GM23248 (cell line): ENCODE data around the gene AUP1. TPM values are rescaled to one million over a fixed set of nuclear protein-coding genes. Genes with fewer than 3 reads are reported as not detected.
A peak's percentile ranks its signal among the peaks of the same experiment; 100 is the strongest.

Experiments
- DNase-seq: peaks from one replicate; pipeline ENCODE4 v3.0.0-alpha.2; 2015
- H2AFZ ChIP-seq: fragments of 200-600 bp; sonication (generic); 2 replicates; pipeline ENCODE4 v1.6.1; 2016; ENCODE audit warnings: antibody characterized with exemption
- H3F3A ChIP-seq: fragments of 200-600 bp; sonication (generic); 2 replicates; pipeline ENCODE4 v1.6.1; 2016; ENCODE audit warnings: mild to moderate bottlenecking, antibody characterized with exemption, mixed run types; ENCODE audit not compliant: insufficient read depth
- H3K27ac ChIP-seq: fragments of 200-600 bp; sonication (generic); 2 replicates; pipeline ENCODE4 v1.5.1; 2016; ENCODE audit warnings: mild to moderate bottlenecking
- H3K27me3 ChIP-seq: fragments of 200-600 bp; sonication (generic); replicated peaks from 2 replicates; pipeline ENCODE4 v1.6.1; 2016; ENCODE audit warnings: mild to moderate bottlenecking; ENCODE audit not compliant: insufficient read depth
- H3K36me3 ChIP-seq: fragments of 200-600 bp; sonication (generic); 2 replicates; pipeline ENCODE4 v1.6.1; 2016; ENCODE audit warnings: low read depth, mild to moderate bottlenecking
- H3K4me1 ChIP-seq: fragments of 200-600 bp; sonication (generic); 2 replicates; pipeline ENCODE4 v1.6.1; 2016; ENCODE audit warnings: mild to moderate bottlenecking; ENCODE audit not compliant: insufficient read depth
- H3K4me2 ChIP-seq: fragments of 200-600 bp; sonication (generic); one replicate; pipeline ENCODE4 v1.6.1; 2016; ENCODE audit warnings: mild to moderate bottlenecking; ENCODE audit not compliant: unreplicated experiment
- H3K4me3 ChIP-seq: fragments of 200-600 bp; sonication (generic); 2 replicates; pipeline ENCODE4 v1.5.1; 2016; ENCODE audit warnings: mild to moderate bottlenecking
- H3K79me2 ChIP-seq: fragments of 200-600 bp; sonication (generic); 2 replicates; pipeline ENCODE4 v1.6.1; 2016; ENCODE audit warnings: mild to moderate bottlenecking; ENCODE audit not compliant: insufficient read depth
- H3K9ac ChIP-seq: fragments of 200-600 bp; sonication (generic); 2 replicates; pipeline ENCODE4 v1.6.1; 2016; ENCODE audit warnings: mild to moderate bottlenecking
- H3K9me2 ChIP-seq: fragments of 200-600 bp; sonication (generic); 2 replicates; pipeline ENCODE4 v1.6.1; 2016; ENCODE audit warnings: mixed run types, mild to moderate bottlenecking, moderate library complexity; ENCODE audit not compliant: insufficient read depth
- H3K9me3 ChIP-seq: fragments of 200-600 bp; sonication (generic); one replicate; pipeline ENCODE4 v1.6.1; 2017; ENCODE audit warnings: low read depth
- H4K20me1 ChIP-seq: fragments of 200-600 bp; sonication (generic); 2 replicates; pipeline ENCODE4 v1.6.0; 2016; ENCODE audit not compliant: insufficient read depth
- EZH2 ChIP-seq: fragments of 200-600 bp; sonication (generic); IDR thresholded peaks from 2 replicates; pipeline ENCODE4 v1.6.1; 2018; ENCODE audit warnings: antibody characterized with exemption, mild to moderate bottlenecking; ENCODE audit not compliant: insufficient read depth, poor library complexity, severe bottlenecking
- EZH2phosphoT487 ChIP-seq: fragments of 200-600 bp; sonication (generic); IDR thresholded peaks from 2 replicates; pipeline ENCODE4 v1.6.1; 2018; ENCODE audit warnings: antibody characterized with exemption, moderate library complexity, mild to moderate bottlenecking, low read depth; ENCODE audit not compliant: insufficient read depth
- WGBS, 2 experiments: methylation state at CpG; one replicate each; pipeline ENCODE4 v1.1.6; 2015 to 2017; ENCODE audit warnings: low lambda C conversion rate in 2 of 2, low coverage in 1 of 2; ENCODE audit errors: missing lambda C conversion rate in 2 of 2; 5-methylcytosine and 5-hydroxymethylcytosine counted together
- in situ Hi-C: fragments of 300-500 bp; cut with MboI; formaldehyde crosslinking; loops from 2 replicates; pipeline ENCODE4 v1.15.0; 2020
- polyA plus RNA-seq: library from polyadenylated mRNA; unstranded; fragments of >200 nt; fragmentation: Nextera tagmentation; extraction: Ambion mirVana; gene quantifications from 2 replicates; pipeline ENCODE4 v1.2.1, GENCODE V29; 2016
- total RNA-seq: library from RNA; depleted of rRNA; stranded (reverse); fragments of >200 nt; shearing (Covaris generic); gene quantifications from 2 replicates; pipeline ENCODE4 v1.2.3, GENCODE V29; 2014

AUP1 gene
- total and polyA plus RNA-seq, 2 experiments from 2014 or later = 119 to 122 TPM

GRCh38 chr2:74548285-74548899 lies 18.9 kb upstream of the AUP1 start:
- peaks cover 32% of the 10 kb centered on the region for H3K4me1 ChIP-seq
- H3F3A ChIP-seq = peaks cover 15% of the 10 kb centered on the region; the same call in 1 of the 2 replicates
- no peaks in the 10 kb centered on the region for H3K36me3 ChIP-seq
- no peaks in the 10 kb centered on the region for H3K9me2 ChIP-seq
- H3K79me2 ChIP-seq = peaks cover 38% of the 10 kb centered on the region; the same call in 1 of the 2 replicates
- H2AFZ ChIP-seq = peak overlapping the region; percentile 80
- peak overlapping the region; percentile 73 for H3K9ac ChIP-seq
- TF ChIP-seq EZH2phosphoT487 (no peak), EZH2 (no peak)
- H3K27me3 ChIP-seq = no peaks in the 10 kb centered on the region
- H3K9me3 ChIP-seq = no peaks in the 10 kb centered on the region
- peak overlapping the region; percentile 34 for H3K27ac ChIP-seq
- peak; percentile 32 for DNase-seq
- WGBS, 2 experiments = 15 to 21% methylated on average over 16 to 20 of the region's 26 CpGs
- peak overlapping the region; percentile 69 for H3K4me3 ChIP-seq
- H3K4me2 ChIP-seq = peak overlapping the region; percentile 78
- H4K20me1 ChIP-seq = no peaks in the 10 kb centered on the region
- in situ Hi-C loops = no loop called here

- Histone ChIP-seq H3K36me3 (no peaks in the 10 kb centered on the region), H3K4me3 (no peak overlapping the region), H3K27me3 (no peaks in the 10 kb centered on the region), H3K4me1 (peaks cover 20% of the 10 kb centered on the region; the same call in 1 of the 2 replicates), H3K9me2 (no peaks in the 10 kb centered on the region), H3F3A (peaks cover 14% of the 10 kb centered on the region; the same call in 1 of the 2 replicates), H3K4me2 (no peak overlapping the region), H4K20me1 (no peaks in the 10 kb centered on the region), H3K9me3 (no peaks in the 10 kb centered on the region), H3K27ac (no peak overlapping the region), H3K9ac (no peak overlapping the region), H2AFZ (no peak overlapping the region), H3K79me2 (peaks cover 15% of the 10 kb centered on the region; the same call in 1 of the 2 replicates)
- no peak for DNase-seq
- TF ChIP-seq EZH2 = no peak
- no peak for TF ChIP-seq EZH2phosphoT487
- 90 to 94% methylated on average over 3 of the region's 3 CpGs for WGBS, 2 experiments
- in situ Hi-C loops = no loop called here
These were observed 16.5 kb upstream of the AUP1 start for GRCh38 chr2:74546004-74546403.

GRCh38 chr2:74544634-74545033 lies 15.1 kb upstream of the AUP1 start:
- 86 to 92% methylated on average over 3 of the region's 3 CpGs for WGBS, 2 experiments
- Histone ChIP-seq H3K27me3 (no peaks in the 10 kb centered on the region), H3K79me2 (peaks cover 2% of the 10 kb centered on the region; the same call in 1 of the 2 replicates), H3F3A (peaks cover 19% of the 10 kb centered on the region; the same call in 1 of the 2 replicates), H2AFZ (no peak overlapping the region), H3K4me2 (no peak overlapping the region), H3K4me3 (no peak overlapping the region), H4K20me1 (no peaks in the 10 kb centered on the region), H3K4me1 (peaks cover 14% of the 10 kb centered on the region), H3K9me2 (no peaks in the 10 kb centered on the region), H3K9ac (no peak overlapping the region), H3K27ac (no peak overlapping the region), H3K9me3 (no peaks in the 10 kb centered on the region), H3K36me3 (no peaks in the 10 kb centered on the region)
- TF ChIP-seq EZH2phosphoT487 (no peak), EZH2 (no peak)
- DNase-seq = no peak
- in situ Hi-C loops = no loop called here

- 35 to 48% methylated on average over 1 of the region's 1 CpG for WGBS, 2 experiments
These were observed 13.5 kb upstream of the AUP1 start for GRCh38 chr2:74542978-74543377.

More at GRCh38 chr2:74542978-74543377, 13.5 kb upstream of the AUP1 start:
- in situ Hi-C loops = no loop called here
- H2AFZ ChIP-seq = no peak overlapping the region
- H3K27me3 ChIP-seq = no peaks in the 10 kb centered on the region
- no peaks in the 10 kb centered on the region for H4K20me1 ChIP-seq
- H3K9ac ChIP-seq = no peak overlapping the region
- H3K27ac ChIP-seq = no peak overlapping the region
- no peaks in the 10 kb centered on the region for H3K9me2 ChIP-seq
- H3K36me3 ChIP-seq = no peaks in the 10 kb centered on the region
- peaks cover 19% of the 10 kb centered on the region; the same call in 1 of the 2 replicates for H3F3A ChIP-seq
- peak; percentile 48 for DNase-seq
- TF ChIP-seq EZH2 (no peak), EZH2phosphoT487 (no peak)
- H3K4me2 ChIP-seq = no peak overlapping the region
- no peak overlapping the region for H3K4me3 ChIP-seq
- H3K4me1 ChIP-seq = peaks cover 11% of the 10 kb centered on the region
- H3K79me2 ChIP-seq = no peaks in the 10 kb centered on the region
- H3K9me3 ChIP-seq = no peaks in the 10 kb centered on the region
